ENCODE measurements around the gene GNAS.

The GNAS gene

GRCh38 chr20:58883241-58883691, 30.8 kb downstream of the GNAS start:
- DNase-seq, result no peak

- DNase-seq, result no peak
Measured at GRCh38 chr20:58884966-58885365, 32.5 kb downstream of the GNAS start.

GRCh38 chr20:58886546-58886945, 34.0 kb downstream of the GNAS start:
- no peak for DNase-seq

DNA sequence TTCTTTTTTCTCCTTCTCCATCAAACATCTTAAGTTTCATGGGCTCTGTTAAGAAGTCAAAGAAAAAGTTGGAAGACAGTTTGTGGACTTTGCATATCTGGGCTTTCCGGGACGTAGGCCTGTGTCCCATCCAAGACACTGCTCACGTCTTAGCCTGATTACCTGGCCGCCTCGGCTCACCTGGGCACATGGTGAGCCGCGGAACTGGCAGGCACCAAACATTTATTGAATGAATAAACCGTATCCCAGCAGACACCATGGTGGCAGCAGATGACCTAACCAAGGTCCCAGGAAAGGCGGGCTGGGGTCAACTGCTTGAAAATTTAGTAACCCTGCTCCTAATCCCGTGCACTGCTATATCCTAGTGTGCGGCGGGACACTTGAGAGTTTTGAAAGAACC, 35.6 kb downstream of the GNAS start:
- DNase-seq, result no peak

DNA sequence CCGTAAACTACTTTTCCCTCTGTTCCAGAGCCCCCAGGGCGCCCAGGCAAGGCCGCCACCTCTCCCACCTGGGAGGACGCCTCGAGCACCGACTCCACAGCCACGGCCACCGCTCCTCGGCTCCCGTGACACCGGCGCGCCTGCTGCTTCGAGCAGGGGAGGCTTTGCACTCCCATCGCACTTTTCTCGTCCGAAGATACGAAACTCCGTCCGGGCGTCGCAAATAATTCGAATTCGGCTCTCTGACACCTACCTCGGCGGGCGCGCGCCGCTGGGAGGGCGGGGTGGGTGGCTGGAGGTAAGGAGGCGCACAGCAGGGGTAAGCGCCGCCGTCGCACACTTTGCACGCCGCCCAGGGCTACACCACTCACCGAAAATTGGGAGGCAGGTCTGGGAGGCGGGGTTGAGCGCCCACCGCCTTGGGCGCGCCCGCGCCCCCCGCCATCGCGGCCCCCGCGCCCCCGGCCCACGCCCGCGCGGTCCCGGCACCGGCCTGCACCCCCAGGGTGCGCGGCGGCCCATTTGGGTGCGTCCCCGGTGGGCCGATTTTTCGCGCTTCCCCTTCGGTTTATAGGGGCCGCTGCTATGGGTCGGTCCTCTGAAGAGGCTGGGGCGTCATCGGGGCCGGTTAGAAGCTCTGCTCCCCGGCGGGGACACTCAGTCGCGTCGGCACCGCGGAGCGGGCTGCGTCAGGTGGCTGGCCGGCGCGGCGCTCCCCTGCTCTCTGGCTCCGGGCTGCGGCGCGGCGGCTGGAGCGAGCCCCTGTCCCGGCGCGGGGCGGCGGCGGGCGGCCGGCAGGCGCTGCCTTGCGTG, 36.2 kb downstream of the GNAS start:
- peak; percentile 88 to 90 for DNase-seq

DNA sequence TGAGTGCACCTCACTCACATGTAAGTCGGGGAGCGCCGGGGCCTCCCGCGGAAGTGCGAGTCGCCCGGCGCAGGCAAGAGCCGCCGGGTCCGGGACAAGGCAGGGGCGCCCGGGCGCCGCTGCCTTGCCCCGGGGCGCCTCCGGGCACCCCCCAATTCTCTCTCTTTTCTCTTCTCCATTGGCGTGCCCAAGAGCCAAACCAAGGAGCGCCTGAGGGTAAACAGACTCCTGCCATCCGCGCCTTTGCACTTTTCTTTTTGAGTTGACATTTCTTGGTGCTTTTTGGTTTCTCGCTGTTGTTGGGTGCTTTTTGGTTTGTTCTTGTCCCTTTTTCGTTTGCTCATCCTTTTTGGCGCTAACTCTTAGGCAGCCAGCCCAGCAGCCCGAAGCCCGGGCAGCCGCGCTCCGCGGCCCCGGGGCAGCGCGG, 36.8 kb downstream of the GNAS start:
- no peak for DNase-seq

- peak in 1 of 2 donors; percentile 61 for DNase-seq
Measured at GRCh38 chr20:58889798-58890517, 37.4 kb downstream of the GNAS start.

GRCh38 chr20:58890518-58891085, 38.1 kb downstream of the GNAS start:
- DNase-seq, result peak; percentile 78 to 79

DNA sequence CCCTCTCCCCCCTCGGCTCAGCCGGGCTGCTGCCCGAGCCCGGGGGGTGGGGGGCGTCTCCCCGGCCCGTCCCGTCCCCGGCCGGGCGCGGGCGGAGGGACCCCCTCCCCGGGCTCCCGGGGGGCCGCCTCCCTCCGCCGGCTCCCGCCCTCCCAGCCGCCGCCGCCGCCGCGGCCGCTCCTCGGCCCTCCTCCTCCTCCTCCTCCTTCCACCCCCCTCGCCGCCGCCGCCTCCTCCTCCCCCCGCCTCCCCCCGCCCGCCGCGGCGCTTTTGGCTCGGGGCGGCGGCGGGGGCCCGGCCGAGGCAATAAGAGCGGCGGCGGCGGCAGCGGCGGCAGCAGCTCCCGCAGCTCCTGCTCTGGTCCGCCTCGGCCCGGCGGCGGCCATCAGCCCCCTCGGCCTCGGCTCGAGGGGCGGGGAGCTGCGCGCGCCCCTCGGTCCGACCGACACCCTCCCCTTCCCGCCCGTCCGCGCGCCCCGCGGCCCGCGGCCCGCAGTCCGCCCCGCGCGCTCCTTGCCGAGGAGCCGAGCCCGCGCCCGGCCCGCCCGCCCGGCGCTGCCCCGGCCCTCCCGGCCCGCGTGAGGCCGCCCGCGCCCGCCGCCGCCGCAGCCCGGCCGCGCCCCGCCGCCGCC, 38.7 kb downstream of the GNAS start:
- peak; percentile 83 for DNase-seq

DNA sequence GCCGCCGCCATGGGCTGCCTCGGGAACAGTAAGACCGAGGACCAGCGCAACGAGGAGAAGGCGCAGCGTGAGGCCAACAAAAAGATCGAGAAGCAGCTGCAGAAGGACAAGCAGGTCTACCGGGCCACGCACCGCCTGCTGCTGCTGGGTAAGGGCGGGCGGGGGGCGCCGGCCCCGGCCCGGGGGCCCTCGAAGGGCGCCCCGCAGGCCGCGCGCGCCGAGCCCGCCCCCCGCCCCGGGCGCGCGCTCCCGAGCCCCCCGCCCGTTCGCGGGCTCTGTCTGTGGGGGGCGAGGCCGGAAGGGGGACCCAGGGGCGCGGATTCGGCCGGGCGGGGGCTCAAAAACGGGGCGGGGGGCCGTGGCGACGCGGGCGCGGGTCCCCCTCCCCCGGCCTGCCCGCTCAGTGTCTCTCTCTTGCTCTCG, 39.2 kb downstream of the GNAS start:
- peak; percentile 29 to 45 for DNase-seq

DNA sequence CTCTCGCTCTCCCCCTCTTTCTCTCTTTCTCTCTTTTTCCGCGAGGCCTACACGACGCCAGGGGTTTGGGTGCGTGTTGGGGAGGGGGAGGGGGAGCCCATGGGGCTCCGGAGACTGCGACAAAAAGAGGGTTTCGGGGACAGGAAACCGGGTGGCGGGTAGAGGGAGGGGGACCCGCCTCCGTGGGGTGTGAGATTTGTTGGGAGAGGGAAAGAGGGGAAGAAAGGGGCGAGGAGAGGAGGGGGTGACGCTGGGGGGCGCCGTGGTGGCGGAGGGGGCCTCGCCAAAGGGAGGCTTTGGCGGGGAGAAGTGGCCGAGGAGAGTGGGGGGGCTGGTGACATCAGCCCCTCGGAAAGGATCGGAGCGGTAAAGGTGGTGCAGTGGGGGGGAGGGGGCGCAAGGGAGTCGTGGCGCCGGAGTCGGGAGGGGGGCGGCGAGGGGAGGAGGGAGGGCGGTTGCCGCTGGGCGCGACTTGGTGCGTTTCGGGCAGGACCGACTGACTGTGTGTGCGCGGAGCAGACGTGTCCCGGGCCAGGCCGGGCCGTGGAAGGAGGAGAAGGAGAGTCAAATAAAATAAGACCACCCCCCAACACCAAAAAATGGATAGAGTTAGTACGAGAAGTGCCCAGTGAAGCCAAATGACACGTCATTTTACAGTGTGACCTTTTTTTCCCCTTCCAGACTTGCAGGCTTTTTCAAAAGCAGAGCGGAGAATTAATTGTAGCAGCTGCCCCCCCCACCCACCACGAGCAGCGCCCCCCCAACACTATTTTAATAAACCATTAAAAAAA, 39.8 kb downstream of the GNAS start:
- DNase-seq, result peak; percentile 82 to 83

DNA sequence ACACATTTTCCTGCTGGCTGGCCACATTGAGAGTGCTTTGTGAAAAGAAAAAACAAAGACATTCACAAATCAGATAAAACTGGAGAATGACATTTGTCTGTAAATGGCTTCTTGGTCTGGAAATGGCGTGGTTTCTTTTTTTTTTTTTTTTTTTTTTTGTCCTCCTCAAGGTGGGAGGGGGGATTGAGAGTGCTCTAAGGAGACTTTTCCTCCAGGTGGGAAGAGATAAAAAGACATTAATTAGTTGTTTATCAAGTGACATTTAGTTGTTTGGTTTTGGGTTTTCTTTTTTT, 40.4 kb downstream of the GNAS start:
- DNase-seq, result no peak

DNA sequence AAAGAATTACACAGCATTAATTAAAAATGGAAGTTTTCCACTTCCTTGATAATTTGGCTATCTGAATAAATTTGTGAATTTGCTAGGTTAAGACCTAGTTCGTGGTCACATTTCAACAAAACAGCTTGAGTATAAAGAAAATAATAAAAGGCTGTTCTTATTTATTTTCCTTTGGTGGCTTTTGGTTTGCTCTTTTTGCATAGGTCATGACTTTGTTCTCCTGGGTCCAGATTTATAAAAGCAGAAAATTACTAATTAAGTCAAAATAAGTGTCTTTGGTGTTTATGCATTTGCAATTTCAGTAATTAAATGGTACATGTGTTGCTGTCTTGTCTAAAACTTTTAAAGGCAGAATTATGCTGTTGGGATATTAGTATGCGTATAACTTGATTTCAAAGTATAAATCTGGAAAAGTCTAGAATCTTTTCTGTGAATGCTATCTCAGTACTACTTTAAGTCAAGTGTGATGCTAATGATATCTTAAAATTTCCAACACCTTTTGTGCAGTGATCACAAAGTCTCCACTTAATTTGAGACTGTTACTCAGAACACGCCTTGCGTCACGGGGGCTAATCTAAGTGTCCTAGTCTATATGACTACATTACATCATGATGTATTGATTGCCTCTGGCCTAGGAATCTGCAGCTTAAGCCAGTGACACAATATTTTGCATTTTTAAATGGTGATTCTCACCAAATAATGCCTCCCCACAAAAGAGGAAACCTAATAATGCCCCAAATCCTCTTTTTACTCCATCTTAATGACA, 41.0 kb downstream of the GNAS start:
- peak; percentile 44 to 53 for DNase-seq

GRCh38 chr20:58894652-58895447, 42.3 kb downstream of the GNAS start:
- peak in 1 of 2 donors; percentile 12 for DNase-seq

DNA sequence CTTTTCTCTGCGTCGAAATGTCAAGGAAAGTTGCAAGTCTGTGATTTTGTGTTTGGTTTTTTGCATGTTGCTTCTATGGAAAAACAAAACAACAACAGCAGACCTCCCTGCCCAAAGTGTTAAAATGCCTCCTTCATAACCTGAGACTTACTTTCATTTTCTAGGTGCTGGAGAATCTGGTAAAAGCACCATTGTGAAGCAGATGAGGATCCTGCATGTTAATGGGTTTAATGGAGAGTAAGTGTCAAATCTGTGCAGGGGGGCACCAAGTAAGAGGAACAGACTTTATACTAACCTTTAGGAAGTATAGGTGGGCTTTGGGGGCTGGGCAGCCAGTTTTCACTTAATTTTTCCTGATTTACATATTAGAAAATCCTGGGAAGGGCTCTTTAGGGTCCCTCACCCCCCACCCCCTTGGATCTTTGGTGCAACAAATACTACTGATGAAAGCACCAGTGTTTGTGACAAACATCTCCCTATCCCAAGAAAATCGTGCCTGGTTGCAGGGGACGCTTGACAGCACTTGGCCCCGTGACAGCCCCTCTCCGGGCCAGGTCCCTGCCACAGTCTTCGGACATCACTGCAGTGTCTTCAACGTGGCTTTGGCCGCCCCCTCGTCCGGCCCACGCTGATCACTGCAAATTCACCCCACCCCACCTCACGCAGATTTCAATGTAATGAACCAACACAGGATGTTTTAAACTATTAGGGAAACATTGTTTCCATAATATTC, 43.1 kb downstream of the GNAS start:
- peak in 1 of 2 donors; percentile 48 for DNase-seq

- peak in 1 of 2 donors; percentile 13 for DNase-seq
Measured at GRCh38 chr20:58896820-58897219, 44.3 kb downstream of the GNAS start.

GRCh38 chr20:58897488-58897887, 45.0 kb downstream of the GNAS start:
- peak in 1 of 2 donors; percentile 4 for DNase-seq

DNA sequence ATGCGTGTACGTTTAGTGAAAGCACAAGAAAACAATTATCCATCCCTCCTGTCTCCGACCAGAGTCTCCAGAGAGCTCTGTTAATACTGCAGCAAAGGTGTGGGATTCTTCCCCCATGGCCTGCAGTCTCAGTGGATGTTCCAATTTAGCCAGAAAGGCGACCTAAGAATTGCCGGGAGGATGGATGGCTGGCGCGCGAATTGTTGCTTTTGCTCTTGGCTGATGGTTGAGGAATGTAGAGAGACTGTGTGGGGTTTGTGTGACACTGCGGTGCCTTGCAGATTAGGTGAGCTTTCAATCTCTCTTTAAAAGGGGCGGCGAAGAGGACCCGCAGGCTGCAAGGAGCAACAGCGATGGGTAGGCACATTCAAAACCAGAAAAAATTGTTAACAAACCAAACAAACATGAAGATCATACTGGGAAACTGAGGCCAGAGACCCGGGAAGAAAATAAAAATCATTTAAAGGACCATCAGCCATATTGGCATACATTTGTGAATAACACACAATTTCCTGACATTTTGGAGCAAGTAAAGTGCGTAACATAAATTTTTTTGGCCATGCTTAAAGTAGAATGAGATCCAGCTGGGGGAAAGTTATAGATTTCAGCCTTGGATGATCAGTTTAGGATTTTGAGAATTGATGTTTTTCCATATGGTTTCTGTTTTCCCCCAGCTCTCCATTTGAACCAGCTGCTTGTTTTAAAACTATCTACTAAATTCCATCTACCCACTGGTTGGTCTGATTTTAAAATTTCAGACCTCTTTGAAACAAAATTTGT, 46.3 kb downstream of the GNAS start:
- peak in 1 of 2 donors; percentile 11 for DNase-seq

DNA sequence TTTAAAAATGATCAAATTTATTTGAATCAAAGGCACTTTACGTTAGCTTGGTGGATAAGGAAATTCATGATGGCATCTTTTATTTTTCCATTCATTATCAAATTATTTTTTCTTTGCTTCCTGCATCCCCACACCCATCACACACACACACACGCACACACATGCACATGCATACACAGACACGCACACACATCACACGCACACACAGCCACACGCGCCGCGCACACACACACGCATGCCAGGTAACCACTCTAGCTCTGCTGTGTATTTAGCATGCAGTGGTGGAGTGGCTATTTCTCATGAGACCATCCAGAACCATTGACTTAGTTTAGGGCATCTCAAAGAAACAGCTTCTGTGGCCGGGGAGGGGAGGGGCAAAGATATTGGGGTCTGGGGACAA, 47.0 kb downstream of the GNAS start:
- DNase-seq, result peak in 1 of 2 donors; percentile 27
